Mesenchymal stem cell (in vitro differentiated cells and primary cell): ENCODE measurements around the gene FXYD6.

ENCODE experiments used
- DNase-seq: peaks from one replicate; pipeline ENCODE4 v3.0.0-alpha.2; 2013
- H2AFZ ChIP-seq: one replicate; pipeline ENCODE4 v1.6.1; 2013; ENCODE audit warnings: low read depth, mild to moderate bottlenecking, control low read depth, inconsistent platforms, low read length, moderate library complexity
- H2AK5ac ChIP-seq: 2 replicates; pipeline ENCODE4 v1.6.1; 2013; ENCODE audit warnings: low read length, moderate library complexity, mild to moderate bottlenecking, inconsistent platforms; ENCODE audit not compliant: severe bottlenecking
- H2BK120ac ChIP-seq: one replicate; pipeline ENCODE4 v1.6.1; 2013; ENCODE audit warnings: low read depth, mild to moderate bottlenecking, inconsistent platforms, low read length, moderate library complexity
- H2BK12ac ChIP-seq, 2 experiments: one replicate each; pipeline ENCODE4 v1.6.1; 2013; ENCODE audit warnings: inconsistent platforms in 2 of 2, low read length in 2 of 2, mild to moderate bottlenecking in 2 of 2, moderate library complexity in 2 of 2, control low read depth in 1 of 2
- H2BK15ac ChIP-seq: one replicate; pipeline ENCODE4 v1.6.1; 2013; ENCODE audit warnings: mild to moderate bottlenecking, low read depth, inconsistent platforms; ENCODE audit not compliant: poor library complexity, severe bottlenecking
- H2BK5ac ChIP-seq: 2 replicates; pipeline ENCODE4 v1.6.1; 2013; ENCODE audit warnings: low read depth, mild to moderate bottlenecking, low read length, control low read depth, inconsistent platforms; ENCODE audit not compliant: poor library complexity, severe bottlenecking
- H3K14ac ChIP-seq, 2 experiments: one replicate each; pipeline ENCODE4 v1.6.1; 2013; ENCODE audit warnings: inconsistent platforms in 2 of 2, low read length in 2 of 2, control low read depth in 1 of 2, mild to moderate bottlenecking in 1 of 2, moderate library complexity in 1 of 2
- H3K18ac ChIP-seq, 2 experiments: one replicate each; pipeline ENCODE4 v1.6.1; 2013; ENCODE audit warnings: inconsistent platforms in 2 of 2, low read length in 2 of 2, control low read depth in 1 of 2, low read depth in 1 of 2, mild to moderate bottlenecking in 1 of 2
- H3K23ac ChIP-seq, 2 experiments: one replicate each; pipeline ENCODE4 v1.6.1; 2013; ENCODE audit warnings: inconsistent platforms in 2 of 2, low read length in 2 of 2, mild to moderate bottlenecking in 2 of 2, moderate library complexity in 2 of 2, control low read depth in 1 of 2
- H3K27ac ChIP-seq: 2 replicates; pipeline ENCODE4 v1.5.1; 2013; ENCODE audit warnings: mild to moderate bottlenecking, moderate library complexity, low read length, control low read depth, inconsistent platforms; ENCODE audit not compliant: poor library complexity, severe bottlenecking
- H3K27me3 ChIP-seq, 2 experiments: 2 replicates each; pipeline versions ENCODE4 v1.6.1 to v1.7.0; 2013; ENCODE audit warnings: low read length in 2 of 2, mild to moderate bottlenecking in 2 of 2, moderate library complexity in 2 of 2, control low read depth in 1 of 2, inconsistent platforms in 1 of 2; ENCODE audit not compliant: control insufficient read depth in 1 of 2, insufficient read depth in 1 of 2
- H3K36me3 ChIP-seq, 2 experiments: 2 replicates each; pipeline versions ENCODE4 v1.6.1 to v1.7.0; 2013; ENCODE audit warnings: low read length in 2 of 2, control low read depth in 1 of 2, inconsistent platforms in 1 of 2, low read depth in 1 of 2, mild to moderate bottlenecking in 1 of 2; ENCODE audit not compliant: insufficient read depth in 2 of 2, control insufficient read depth in 1 of 2
- H3K4ac ChIP-seq, 2 experiments: one replicate each; pipeline ENCODE4 v1.6.1; 2013; ENCODE audit warnings: inconsistent platforms in 2 of 2, low read length in 2 of 2, mild to moderate bottlenecking in 2 of 2, moderate library complexity in 2 of 2, control low read depth in 1 of 2, low read depth in 1 of 2
- H3K4me1 ChIP-seq: 2 replicates; pipeline ENCODE4 v1.6.1; 2013; ENCODE audit warnings: low read depth, low read length, control low read depth; ENCODE audit not compliant: control insufficient read depth, insufficient read depth
- H3K4me2 ChIP-seq: 2 replicates; pipeline ENCODE4 v1.6.1; 2013; ENCODE audit warnings: low read length, mild to moderate bottlenecking, inconsistent platforms; ENCODE audit not compliant: poor library complexity, severe bottlenecking
- H3K4me3 ChIP-seq, 2 experiments: 2 replicates each; pipeline versions ENCODE4 v1.5.1 to v1.7.0; 2013; ENCODE audit warnings: low read length in 2 of 2, mild to moderate bottlenecking in 2 of 2, control low read depth in 1 of 2, low read depth in 1 of 2; ENCODE audit not compliant: insufficient read depth in 1 of 2
- H3K79me1 ChIP-seq: replicated peaks from 2 replicates; pipeline ENCODE4 v1.6.1; 2013; ENCODE audit warnings: mild to moderate bottlenecking, control low read depth, low read length, inconsistent platforms; ENCODE audit not compliant: poor library complexity, severe bottlenecking
- H3K9ac ChIP-seq: 2 replicates; pipeline ENCODE4 v1.7.0; 2013; ENCODE audit warnings: mild to moderate bottlenecking, low read length, moderate library complexity
- H3K9me3 ChIP-seq: 2 replicates; pipeline ENCODE4 v1.7.0; 2013; ENCODE audit warnings: mild to moderate bottlenecking, low read length; ENCODE audit not compliant: control insufficient read depth
- H4K8ac ChIP-seq: one replicate; pipeline ENCODE4 v1.6.1; 2013; ENCODE audit warnings: inconsistent platforms, mild to moderate bottlenecking, low read length, moderate library complexity
- H4K91ac ChIP-seq: one replicate; pipeline ENCODE4 v1.6.1; 2013; ENCODE audit warnings: mild to moderate bottlenecking, low read length, inconsistent platforms
- WGBS: methylation state at CpG from one replicate; pipeline ENCODE4 v1.1.7; 2013; ENCODE audit warnings: mixed read lengths; 5-methylcytosine and 5-hydroxymethylcytosine counted together

The FXYD6 gene

GRCh38 chr11:117839936-117840813, 36.3 kb downstream of the FXYD6 start:
- H3K4me3 ChIP-seq = no peak overlapping the region
- 95% methylated on average over 10 of the region's 10 CpGs for WGBS
- no peak overlapping the region for H2BK120ac ChIP-seq
- no peak overlapping the region for H2AK5ac ChIP-seq
- H2AFZ ChIP-seq = no peak overlapping the region
- H3K9ac ChIP-seq = no peak overlapping the region
- H3K4me2 ChIP-seq = no peak overlapping the region
- H3K9me3 ChIP-seq = no peaks in the 10 kb centered on the region
- H3K18ac ChIP-seq = no peak overlapping the region
- no peak overlapping the region for H2BK15ac ChIP-seq
- H2BK12ac ChIP-seq = no peak overlapping the region
- H3K4ac ChIP-seq = no peak overlapping the region
- H3K14ac ChIP-seq = peak overlapping the region in 1 of 2 experiments; percentile 61
- H3K79me1 ChIP-seq = peaks cover 2% of the 10 kb centered on the region
- H3K23ac ChIP-seq = no peak overlapping the region
- peaks cover 0 to 41% of the 10 kb centered on the region in 2 experiments for H3K36me3 ChIP-seq
- H4K91ac ChIP-seq = no peak overlapping the region
- H4K8ac ChIP-seq = no peak overlapping the region
- H3K4me1 ChIP-seq = peaks cover 15% of the 10 kb centered on the region
- H3K27ac ChIP-seq = no peak overlapping the region
- H2BK5ac ChIP-seq = no peak overlapping the region
- peaks cover 0 to 60% of the 10 kb centered on the region in 2 experiments for H3K27me3 ChIP-seq
- no peak for DNase-seq

- Histone ChIP-seq H3K27me3 (peaks cover 0 to 66% of the 10 kb centered on the region in 2 experiments), H3K79me1 (peaks cover 2% of the 10 kb centered on the region), H2BK12ac (no peak overlapping the region), H3K4ac (no peak overlapping the region), H3K9me3 (no peaks in the 10 kb centered on the region), H3K36me3 (peaks cover 0 to 44% of the 10 kb centered on the region in 2 experiments), H2AK5ac (no peak overlapping the region), H3K23ac (no peak overlapping the region), H3K4me1 (peaks cover 15% of the 10 kb centered on the region), H3K27ac (no peak overlapping the region), H2BK120ac (no peak overlapping the region), H2BK15ac (no peak overlapping the region), H4K91ac (no peak overlapping the region), H3K4me2 (no peak overlapping the region), H3K18ac (no peak overlapping the region), H4K8ac (no peak overlapping the region), H3K9ac (no peak overlapping the region), H3K4me3 (no peak overlapping the region), H2BK5ac (no peak overlapping the region), H2AFZ (no peak overlapping the region), H3K14ac (no peak overlapping the region)
- no peak for DNase-seq
- 93% methylated on average over 7 of the region's 7 CpGs for WGBS
Measured at GRCh38 chr11:117839380-117839881, 37.0 kb downstream of the FXYD6 start.

GRCh38 chr11:117838901-117839300, 37.6 kb downstream of the FXYD6 start:
- 83% methylated on average over 8 of the region's 8 CpGs for WGBS
- H3K4me1 ChIP-seq = peaks cover 17% of the 10 kb centered on the region
- DNase-seq = no peak
- no peak overlapping the region for H3K27ac ChIP-seq
- H3K23ac ChIP-seq = no peak overlapping the region
- peaks cover 0 to 45% of the 10 kb centered on the region in 2 experiments for H3K36me3 ChIP-seq
- no peak overlapping the region for H3K14ac ChIP-seq
- H2BK120ac ChIP-seq = no peak overlapping the region
- no peak overlapping the region for H2BK12ac ChIP-seq
- H2BK15ac ChIP-seq = no peak overlapping the region
- no peak overlapping the region for H2BK5ac ChIP-seq
- H3K79me1 ChIP-seq = peaks cover 2% of the 10 kb centered on the region
- H3K9me3 ChIP-seq = no peaks in the 10 kb centered on the region
- H2AFZ ChIP-seq = no peak overlapping the region
- H4K91ac ChIP-seq = no peak overlapping the region
- H3K18ac ChIP-seq = no peak overlapping the region
- H3K4me3 ChIP-seq = no peak overlapping the region
- no peak overlapping the region for H3K4me2 ChIP-seq
- H2AK5ac ChIP-seq = no peak overlapping the region
- no peak overlapping the region for H3K9ac ChIP-seq
- peaks cover 0 to 71% of the 10 kb centered on the region in 2 experiments for H3K27me3 ChIP-seq
- H3K4ac ChIP-seq = no peak overlapping the region
- no peak overlapping the region for H4K8ac ChIP-seq

GRCh38 chr11:117837791-117838190, 38.7 kb downstream of the FXYD6 start:
- Histone ChIP-seq H2BK120ac (no peak overlapping the region), H3K27me3 (peaks cover 0 to 82% of the 10 kb centered on the region in 2 experiments), H2AK5ac (no peak overlapping the region), H2BK15ac (no peak overlapping the region), H3K9ac (no peak overlapping the region), H3K4me1 (peaks cover 22% of the 10 kb centered on the region), H3K79me1 (peaks cover 2% of the 10 kb centered on the region), H3K36me3 (peaks cover 0 to 45% of the 10 kb centered on the region in 2 experiments), H3K9me3 (no peaks in the 10 kb centered on the region), H3K27ac (no peak overlapping the region), H4K8ac (no peak overlapping the region), H3K18ac (no peak overlapping the region), H2AFZ (no peak overlapping the region), H3K4me2 (no peak overlapping the region), H3K14ac (no peak overlapping the region), H3K4ac (no peak overlapping the region), H2BK5ac (no peak overlapping the region), H3K4me3 (no peak overlapping the region), H4K91ac (no peak overlapping the region), H3K23ac (no peak overlapping the region), H2BK12ac (no peak overlapping the region)
- 95% methylated on average over 5 of the region's 8 CpGs for WGBS
- no peak for DNase-seq
